ENCODE data around the gene TNS1. TPM values are rescaled to one million over a fixed set of nuclear protein-coding genes. Genes with fewer than 3 reads are reported as not detected.

TNS1 gene
- total RNA-seq, 1 experiment from 2014 or later, result 3.4 TPM

GRCh38 chr2:217886720-217887309, 116.0 kb downstream of the TNS1 start:
- Histone ChIP-seq H4K8ac (replicated peaks; ENCODE audit: insufficient read length, low read depth, low read length) (no peak overlapping the region), H2BK15ac (ENCODE audit: low read depth, low read length) (no peak overlapping the region), H3K56ac (ENCODE audit: insufficient read length, low read depth, low read length) (no peak overlapping the region), H2BK20ac (ENCODE audit: low read depth, low read length, poor library complexity, severe bottlenecking) (no peak overlapping the region), H3K9me3 (ENCODE audit: control insufficient read depth, low read depth, low read length) (no peaks in the 10 kb centered on the region), H3K18ac (ENCODE audit: insufficient read length, low read depth, low read length) (no peak overlapping the region), H3K79me1 (ENCODE audit: insufficient read depth, low read depth, low read length, poor library complexity, severe bottlenecking) (no peaks in the 10 kb centered on the region), H4K20me1 (ENCODE audit: control insufficient read depth, insufficient read depth, insufficient read length) (no peaks in the 10 kb centered on the region), H3K4ac (ENCODE audit: low read depth, low read length) (no peak overlapping the region), H2BK12ac (ENCODE audit: insufficient read length, low read depth, low read length) (no peak overlapping the region), H3K9ac (ENCODE audit: extremely low read depth, insufficient read length, low read length) (no peak overlapping the region), H2BK5ac (ENCODE audit: insufficient read length, low read length) (no peak overlapping the region), H3K79me2 (ENCODE audit: insufficient read depth, low read length) (no peaks in the 10 kb centered on the region), H3K4me1 (ENCODE audit: insufficient read depth, low read length) (no peaks in the 10 kb centered on the region), H3K14ac (ENCODE audit: insufficient read depth, low read length) (no peak overlapping the region), H3T11ph (ENCODE audit: low read length) (no peak overlapping the region), H3K4me2 (ENCODE audit: insufficient read depth, insufficient read length, low read length) (no peak overlapping the region), H3K23ac (ENCODE audit: insufficient read length, low read depth, low read length) (no peak overlapping the region), H3K27ac (ENCODE audit: insufficient read length, low read depth, low read length) (no peak overlapping the region), H4K5ac (ENCODE audit: insufficient read length, low read depth, low read length) (no peak overlapping the region), H3K23me2 (ENCODE audit: insufficient read length, low read depth, low read length, poor library complexity, severe bottlenecking) (no peaks in the 10 kb centered on the region), H3K27me3 (ENCODE audit: insufficient read depth, low read length) (no peaks in the 10 kb centered on the region), H4K91ac (ENCODE audit: insufficient read length, low read depth, low read length) (no peak overlapping the region), H2BK120ac (ENCODE audit: low read depth, low read length, poor library complexity, severe bottlenecking) (no peak overlapping the region), H2AFZ (ENCODE audit: low read length) (no peak overlapping the region), H2AK5ac (ENCODE audit: insufficient read length, low read length) (no peak overlapping the region)
- no peaks in the 10 kb centered on the region for H3K9me3 Mint-ChIP-seq
- no peak overlapping the region for H3K4me3 Mint-ChIP-seq
- peak; percentile 83 for DNase-seq
- no peaks in the 10 kb centered on the region for H3K36me3 Mint-ChIP-seq (ENCODE audit: insufficient read depth in 1 of 3, low read depth in 3 of 3)
- WGBS (ENCODE audit: extremely low coverage, insufficient read length, low lambda C conversion rate), result no CpG with 5 or more reads among the region's 6 CpGs
- no peaks in the 10 kb centered on the region; the same call in 1 of the 2 replicates for H3K27me3 Mint-ChIP-seq (ENCODE audit: low read depth)
- no peaks in the 10 kb centered on the region for H3K4me1 Mint-ChIP-seq
- H3K27ac Mint-ChIP-seq, result no peak overlapping the region
- TF ChIP-seq CTCF (conservative IDR thresholded peaks at IDR 0.05), result peak; percentile 86
